Mucosa of descending colon (tissue), 3 donors: ENCODE data around the gene PSD. TPM values are rescaled to one million over a fixed set of nuclear protein-coding genes. Genes with fewer than 3 reads are reported as not detected.
A peak's percentile ranks its signal among the peaks of the same experiment; 100 is the strongest.

Source experiments
- ATAC-seq: fragments of 200-7000 bp; cut with Tn5 transposase; one replicate; pipeline ENCODE4 v1.9.1; 2020; ENCODE audit warnings: mild to moderate bottlenecking, moderate library complexity
- DNase-seq, 3 donors: peaks; one replicate each; pipeline ENCODE4 v3.0.0-alpha.2; 2020
- H3K36me3 ChIP-seq: fragments of 200-600 bp; one replicate; pipeline ENCODE4 v1.8.0; 2021; ENCODE audit warnings: low read depth, mild to moderate bottlenecking
- H3K4me1 ChIP-seq: fragments of 200-600 bp; one replicate; pipeline ENCODE4 v1.8.0; 2021; ENCODE audit warnings: low read depth, mild to moderate bottlenecking
- H3K4me3 ChIP-seq: fragments of 200-600 bp; one replicate; pipeline ENCODE4 v1.8.0; 2021; ENCODE audit warnings: mild to moderate bottlenecking
- H3K9me3 ChIP-seq: fragments of 200-600 bp; one replicate; pipeline ENCODE4 v1.8.0; 2021; ENCODE audit warnings: mild to moderate bottlenecking
- intact Hi-C, 2 donors: fragments of 100-400 bp; cut with DNase I in 1 of 2; cut with micrococcal nuclease in 1 of 2; formaldehyde crosslinking; loops; one replicate each; pipeline versions ENCODE4 v1.11.0 to v1.11.1; 2022; cut with DNase I, micrococcal nuclease
- total RNA-seq, 3 donors: library from RNA; stranded (reverse); fragmentation: NEBNext Ultra II Directional in 2 of 3; extraction: Animal tissue kit (Norgen Biotek cat#: 25700) in 2 of 3; gene quantifications; one replicate each; pipeline versions ENCODE4 v1.2.1 to v1.2.4, GENCODE V29; 2021 to 2023
- TF ChIP-seq, protein P1 (sequence below): fragments of 200-600 bp; IDR thresholded peaks from one replicate; pipeline ENCODE4 v1.8.0; 2022; ENCODE audit warnings: antibody characterized with exemption, mild to moderate bottlenecking
- donor health status: DM: no; HTN: no; CAD: no; lungs with moderate emphysema.
- donor health status: DM: no; HTN: no; CAD: no.
- donor health status: DM: no; HTN: yes; CAD: no.

Gene PSD
- total RNA-seq, 3 donors from 2014 or later = 8.2 to 228 (median 11.4) TPM

GRCh38 chr10:102400598-102401341 lies 17.8 kb downstream of the PSD start:
- no peak for ATAC-seq
- no peaks in the 10 kb centered on the region for H3K9me3 ChIP-seq
- intact Hi-C loops = no loop called here
- H3K36me3 ChIP-seq = no peaks in the 10 kb centered on the region
- peak in 1 of 3 donors; percentile 55 for DNase-seq
- peaks cover 17% of the 10 kb centered on the region for H3K4me1 ChIP-seq
- TF ChIP-seq, protein P1, sequence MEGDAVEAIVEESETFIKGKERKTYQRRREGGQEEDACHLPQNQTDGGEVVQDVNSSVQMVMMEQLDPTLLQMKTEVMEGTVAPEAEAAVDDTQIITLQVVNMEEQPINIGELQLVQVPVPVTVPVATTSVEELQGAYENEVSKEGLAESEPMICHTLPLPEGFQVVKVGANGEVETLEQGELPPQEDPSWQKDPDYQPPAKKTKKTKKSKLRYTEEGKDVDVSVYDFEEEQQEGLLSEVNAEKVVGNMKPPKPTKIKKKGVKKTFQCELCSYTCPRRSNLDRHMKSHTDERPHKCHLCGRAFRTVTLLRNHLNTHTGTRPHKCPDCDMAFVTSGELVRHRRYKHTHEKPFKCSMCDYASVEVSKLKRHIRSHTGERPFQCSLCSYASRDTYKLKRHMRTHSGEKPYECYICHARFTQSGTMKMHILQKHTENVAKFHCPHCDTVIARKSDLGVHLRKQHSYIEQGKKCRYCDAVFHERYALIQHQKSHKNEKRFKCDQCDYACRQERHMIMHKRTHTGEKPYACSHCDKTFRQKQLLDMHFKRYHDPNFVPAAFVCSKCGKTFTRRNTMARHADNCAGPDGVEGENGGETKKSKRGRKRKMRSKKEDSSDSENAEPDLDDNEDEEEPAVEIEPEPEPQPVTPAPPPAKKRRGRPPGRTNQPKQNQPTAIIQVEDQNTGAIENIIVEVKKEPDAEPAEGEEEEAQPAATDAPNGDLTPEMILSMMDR = no peak
- H3K4me3 ChIP-seq = no peak overlapping the region

DNA sequence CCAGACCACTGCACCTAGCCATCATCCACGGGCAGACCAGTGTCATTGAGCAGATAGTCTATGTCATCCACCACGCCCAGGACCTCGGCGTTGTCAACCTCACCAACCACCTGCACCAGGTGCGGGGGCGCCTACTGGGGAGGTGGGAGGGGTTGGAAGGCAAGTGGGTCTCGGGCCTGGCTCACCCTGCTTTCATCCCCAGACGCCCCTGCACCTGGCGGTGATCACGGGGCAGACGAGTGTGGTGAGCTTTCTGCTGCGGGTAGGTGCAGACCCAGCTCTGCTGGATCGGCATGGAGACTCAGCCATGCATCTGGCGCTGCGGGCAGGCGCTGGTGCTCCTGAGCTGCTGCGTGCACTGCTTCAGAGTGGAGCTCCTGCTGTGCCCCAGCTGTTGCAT lies 18.5 kb downstream of the PSD start:
- TF ChIP-seq, protein P1 = no peak
- no peak overlapping the region for H3K4me3 ChIP-seq
- H3K9me3 ChIP-seq = no peaks in the 10 kb centered on the region
- H3K4me1 ChIP-seq = peaks cover 17% of the 10 kb centered on the region
- DNase-seq = peak in 2 of 3 donors; percentile 44 to 60
- intact Hi-C loops = no loop called here
- H3K36me3 ChIP-seq = no peaks in the 10 kb centered on the region
- no peak for ATAC-seq

GRCh38 chr10:102399217-102400021 lies 19.2 kb downstream of the PSD start:
- Histone ChIP-seq H3K4me3 (peak overlapping the region; percentile 20), H3K4me1 (peaks cover 17% of the 10 kb centered on the region), H3K9me3 (no peaks in the 10 kb centered on the region), H3K36me3 (no peaks in the 10 kb centered on the region)
- TF ChIP-seq, protein P1 = peak; percentile 96
- intact Hi-C loops = no loop called here
- ATAC-seq (peak; percentile 84), DNase-seq (peak; percentile 92 to 94 (median 93))

GRCh38 chr10:102398172-102399020 lies 20.2 kb downstream of the PSD start:
- intact Hi-C loops = no loop called here
- Histone ChIP-seq H3K4me1 (peaks cover 21% of the 10 kb centered on the region), H3K9me3 (no peaks in the 10 kb centered on the region), H3K36me3 (no peaks in the 10 kb centered on the region), H3K4me3 (no peak overlapping the region)
- DNase-seq = peak in 2 of 3 donors; percentile 37 to 58
- TF ChIP-seq, protein P1 = no peak
- no peak for ATAC-seq
